WTC11 (cell line): Measurements from ENCODE around the gene PFKM.

Source experiments
- AFF4 ChIP-seq: sonication (generic); formaldehyde crosslinking; IDR thresholded peaks from 2 replicates; pipeline ENCODE4 v1.8.1; 2023; ENCODE audit warnings: mild to moderate bottlenecking, missing genetic modification reagents, borderline replicate concordance
- ATF1 ChIP-seq: sonication (generic); formaldehyde crosslinking; IDR thresholded peaks from 2 replicates; pipeline ENCODE4 v1.8.1; 2023; ENCODE audit warnings: mild to moderate bottlenecking, moderate library complexity, missing genetic modification reagents
- GTF2I ChIP-seq: fragments of 250-450 bp; sonication (Bioruptor Pico); conservative IDR thresholded peaks from 2 replicates; pipeline ENCODE4 v1.4.0; 2021; ENCODE audit warnings: mild to moderate bottlenecking
- HMGXB4 ChIP-seq: sonication (generic); formaldehyde crosslinking; IDR thresholded peaks from 2 replicates; pipeline ENCODE4 v1.8.1; 2023; ENCODE audit warnings: mild to moderate bottlenecking, moderate library complexity, missing genetic modification reagents
- JUN ChIP-seq: sonication (generic); formaldehyde crosslinking; IDR thresholded peaks from 2 replicates; pipeline ENCODE4 v1.8.0; 2023; ENCODE audit warnings: mild to moderate bottlenecking, missing genetic modification reagents
- NFYB ChIP-seq: sonication (generic); formaldehyde crosslinking; conservative IDR thresholded peaks from 2 replicates; pipeline ENCODE4 v1.8.0; 2022; ENCODE audit warnings: low read depth, missing genetic modification reagents
- NR2C2 ChIP-seq: sonication (generic); formaldehyde crosslinking; IDR thresholded peaks from 2 replicates; pipeline ENCODE4 v1.8.0; 2022; ENCODE audit warnings: mild to moderate bottlenecking, missing genetic modification reagents
- SP1 ChIP-seq: sonication (generic); formaldehyde crosslinking; conservative IDR thresholded peaks from 2 replicates; pipeline ENCODE4 v1.8.1; 2022; ENCODE audit warnings: missing genetic modification reagents
- USF2 ChIP-seq: sonication (generic); formaldehyde crosslinking; IDR thresholded peaks from 2 replicates; pipeline ENCODE4 v1.8.1; 2023; ENCODE audit warnings: mild to moderate bottlenecking, missing genetic modification reagents, moderate library complexity
- TF ChIP-seq, protein P1 (sequence below): fragments of 200-600 bp; IDR thresholded peaks from 2 replicates; pipeline ENCODE4 v1.8.0; 2022; ENCODE audit warnings: antibody characterized with exemption
- TF ChIP-seq, protein P2 (sequence below): sonication (generic); formaldehyde crosslinking; conservative IDR thresholded peaks from 2 replicates; pipeline ENCODE4 v1.8.1; 2023; ENCODE audit warnings: mild to moderate bottlenecking, low read depth, missing genetic modification reagents, moderate library complexity
- TF ChIP-seq, protein P3 (sequence below): fragments of 250-450 bp; sonication (Bioruptor Pico); IDR thresholded peaks from 2 replicates; pipeline ENCODE4 v2.1.2; 2022; ENCODE audit warnings: mild to moderate bottlenecking, moderate library complexity

GRCh38 chr12:48183091-48183875 is 64.1 kb downstream of the PFKM start, which contains the start of gene CCDC184:
- TF ChIP-seq, protein P1, sequence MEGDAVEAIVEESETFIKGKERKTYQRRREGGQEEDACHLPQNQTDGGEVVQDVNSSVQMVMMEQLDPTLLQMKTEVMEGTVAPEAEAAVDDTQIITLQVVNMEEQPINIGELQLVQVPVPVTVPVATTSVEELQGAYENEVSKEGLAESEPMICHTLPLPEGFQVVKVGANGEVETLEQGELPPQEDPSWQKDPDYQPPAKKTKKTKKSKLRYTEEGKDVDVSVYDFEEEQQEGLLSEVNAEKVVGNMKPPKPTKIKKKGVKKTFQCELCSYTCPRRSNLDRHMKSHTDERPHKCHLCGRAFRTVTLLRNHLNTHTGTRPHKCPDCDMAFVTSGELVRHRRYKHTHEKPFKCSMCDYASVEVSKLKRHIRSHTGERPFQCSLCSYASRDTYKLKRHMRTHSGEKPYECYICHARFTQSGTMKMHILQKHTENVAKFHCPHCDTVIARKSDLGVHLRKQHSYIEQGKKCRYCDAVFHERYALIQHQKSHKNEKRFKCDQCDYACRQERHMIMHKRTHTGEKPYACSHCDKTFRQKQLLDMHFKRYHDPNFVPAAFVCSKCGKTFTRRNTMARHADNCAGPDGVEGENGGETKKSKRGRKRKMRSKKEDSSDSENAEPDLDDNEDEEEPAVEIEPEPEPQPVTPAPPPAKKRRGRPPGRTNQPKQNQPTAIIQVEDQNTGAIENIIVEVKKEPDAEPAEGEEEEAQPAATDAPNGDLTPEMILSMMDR, result no peak
- TF ChIP-seq, protein P2, sequence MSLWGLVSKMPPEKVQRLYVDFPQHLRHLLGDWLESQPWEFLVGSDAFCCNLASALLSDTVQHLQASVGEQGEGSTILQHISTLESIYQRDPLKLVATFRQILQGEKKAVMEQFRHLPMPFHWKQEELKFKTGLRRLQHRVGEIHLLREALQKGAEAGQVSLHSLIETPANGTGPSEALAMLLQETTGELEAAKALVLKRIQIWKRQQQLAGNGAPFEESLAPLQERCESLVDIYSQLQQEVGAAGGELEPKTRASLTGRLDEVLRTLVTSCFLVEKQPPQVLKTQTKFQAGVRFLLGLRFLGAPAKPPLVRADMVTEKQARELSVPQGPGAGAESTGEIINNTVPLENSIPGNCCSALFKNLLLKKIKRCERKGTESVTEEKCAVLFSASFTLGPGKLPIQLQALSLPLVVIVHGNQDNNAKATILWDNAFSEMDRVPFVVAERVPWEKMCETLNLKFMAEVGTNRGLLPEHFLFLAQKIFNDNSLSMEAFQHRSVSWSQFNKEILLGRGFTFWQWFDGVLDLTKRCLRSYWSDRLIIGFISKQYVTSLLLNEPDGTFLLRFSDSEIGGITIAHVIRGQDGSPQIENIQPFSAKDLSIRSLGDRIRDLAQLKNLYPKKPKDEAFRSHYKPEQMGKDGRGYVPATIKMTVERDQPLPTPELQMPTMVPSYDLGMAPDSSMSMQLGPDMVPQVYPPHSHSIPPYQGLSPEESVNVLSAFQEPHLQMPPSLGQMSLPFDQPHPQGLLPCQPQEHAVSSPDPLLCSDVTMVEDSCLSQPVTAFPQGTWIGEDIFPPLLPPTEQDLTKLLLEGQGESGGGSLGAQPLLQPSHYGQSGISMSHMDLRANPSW, result no peak
- TF ChIP-seq GTF2I (CRISPR knock-in tag) (no peak), HMGXB4 (CRISPR knock-in tag) (peak; percentile 50; the same call in 1 of the 2 replicates), ATF1 (CRISPR knock-in tag) (no peak), USF2 (CRISPR knock-in tag) (no peak), NFYB (no peak), AFF4 (CRISPR knock-in tag) (no peak), SP1 (CRISPR knock-in tag) (no peak), JUN (no peak), NR2C2 (no peak)
- TF ChIP-seq, protein P3, sequence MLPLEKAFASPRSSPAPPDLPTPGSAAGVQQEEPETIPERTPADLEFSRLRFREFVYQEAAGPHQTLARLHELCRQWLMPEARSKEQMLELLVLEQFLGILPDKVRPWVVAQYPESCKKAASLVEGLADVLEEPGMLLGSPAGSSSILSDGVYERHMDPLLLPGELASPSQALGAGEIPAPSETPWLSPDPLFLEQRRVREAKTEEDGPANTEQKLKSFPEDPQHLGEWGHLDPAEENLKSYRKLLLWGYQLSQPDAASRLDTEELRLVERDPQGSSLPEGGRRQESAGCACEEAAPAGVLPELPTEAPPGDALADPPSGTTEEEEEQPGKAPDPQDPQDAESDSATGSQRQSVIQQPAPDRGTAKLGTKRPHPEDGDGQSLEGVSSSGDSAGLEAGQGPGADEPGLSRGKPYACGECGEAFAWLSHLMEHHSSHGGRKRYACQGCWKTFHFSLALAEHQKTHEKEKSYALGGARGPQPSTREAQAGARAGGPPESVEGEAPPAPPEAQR (CRISPR knock-in tag), result no peak
